Astrocyte of the cerebellum (primary cell): Measurements from ENCODE around the gene NCBP1.

Source experiments
- DNase-seq: peaks from one replicate; pipeline ENCODE4 v3.0.0-alpha.2; 2011; ENCODE audit warnings: low read depth
- H3K4me3 ChIP-seq: 2 replicates; pipeline ENCODE4 v1.5.1; 2011; ENCODE audit warnings: mild to moderate bottlenecking, low read depth, low read length, moderate library complexity
- in situ Hi-C: cut with HindIII; loops from 2 replicates; pipeline ENCODE4 v1.10.0; 2017; ENCODE audit warnings: low sequenced_read_pairs
- TF ChIP-seq, protein P1 (sequence below): IDR thresholded peaks from 2 replicates; pipeline ENCODE4 v1.5.1; 2012; ENCODE audit warnings: low read length, low read depth, moderate library complexity, mild to moderate bottlenecking; ENCODE audit errors: missing control alignments

The NCBP1 gene

DNA sequence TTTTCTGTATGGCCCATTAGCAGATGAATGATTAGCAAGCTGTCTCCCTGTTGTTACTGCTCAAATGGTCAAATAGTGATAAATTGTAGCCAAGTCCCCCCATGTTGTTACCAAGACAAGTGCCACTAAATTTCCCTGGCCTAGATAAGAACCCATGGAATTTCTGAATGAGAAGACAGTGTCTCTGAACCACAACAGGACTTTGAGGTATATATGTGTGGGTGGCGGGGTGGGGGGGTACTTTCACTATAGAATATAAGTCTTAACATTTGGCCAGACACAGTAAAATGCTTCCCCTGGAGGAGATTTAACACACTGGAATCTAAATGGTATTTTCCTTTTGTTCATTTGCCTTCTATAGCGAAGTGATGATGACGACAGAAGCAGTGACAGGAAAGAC is 34.9 kb downstream of the NCBP1 start:
- in situ Hi-C loops: no loop called here
- TF ChIP-seq, protein P1, sequence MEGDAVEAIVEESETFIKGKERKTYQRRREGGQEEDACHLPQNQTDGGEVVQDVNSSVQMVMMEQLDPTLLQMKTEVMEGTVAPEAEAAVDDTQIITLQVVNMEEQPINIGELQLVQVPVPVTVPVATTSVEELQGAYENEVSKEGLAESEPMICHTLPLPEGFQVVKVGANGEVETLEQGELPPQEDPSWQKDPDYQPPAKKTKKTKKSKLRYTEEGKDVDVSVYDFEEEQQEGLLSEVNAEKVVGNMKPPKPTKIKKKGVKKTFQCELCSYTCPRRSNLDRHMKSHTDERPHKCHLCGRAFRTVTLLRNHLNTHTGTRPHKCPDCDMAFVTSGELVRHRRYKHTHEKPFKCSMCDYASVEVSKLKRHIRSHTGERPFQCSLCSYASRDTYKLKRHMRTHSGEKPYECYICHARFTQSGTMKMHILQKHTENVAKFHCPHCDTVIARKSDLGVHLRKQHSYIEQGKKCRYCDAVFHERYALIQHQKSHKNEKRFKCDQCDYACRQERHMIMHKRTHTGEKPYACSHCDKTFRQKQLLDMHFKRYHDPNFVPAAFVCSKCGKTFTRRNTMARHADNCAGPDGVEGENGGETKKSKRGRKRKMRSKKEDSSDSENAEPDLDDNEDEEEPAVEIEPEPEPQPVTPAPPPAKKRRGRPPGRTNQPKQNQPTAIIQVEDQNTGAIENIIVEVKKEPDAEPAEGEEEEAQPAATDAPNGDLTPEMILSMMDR: no peak

DNA sequence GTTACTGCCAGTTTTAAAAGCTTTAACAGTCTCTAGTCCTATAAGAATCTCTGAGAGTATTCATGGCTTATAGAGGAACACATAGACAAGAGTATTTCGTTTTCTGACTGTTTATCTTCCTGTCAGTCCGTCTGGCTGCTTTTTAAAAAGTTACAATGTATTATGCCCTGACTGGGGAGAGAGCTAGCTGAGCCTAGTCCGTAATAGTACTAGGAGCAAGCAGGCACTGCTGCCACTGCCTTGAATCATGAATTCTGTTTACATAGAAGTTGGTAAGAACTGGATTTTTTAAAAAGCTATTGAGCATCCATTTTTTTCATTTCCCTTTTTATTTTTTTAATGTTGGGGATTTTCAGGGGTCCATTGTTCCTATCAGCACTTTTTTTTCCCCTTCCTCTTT is 37.0 kb downstream of the NCBP1 start:
- in situ Hi-C loops: no loop called here
- TF ChIP-seq, protein P1: no peak
- no peak overlapping the region for H3K4me3 ChIP-seq
- DNase-seq: no peak

More for the DNA sequence above, 34.9 kb downstream of the NCBP1 start:
- H3K4me3 ChIP-seq: no peak overlapping the region
- no peak for DNase-seq

DNA sequence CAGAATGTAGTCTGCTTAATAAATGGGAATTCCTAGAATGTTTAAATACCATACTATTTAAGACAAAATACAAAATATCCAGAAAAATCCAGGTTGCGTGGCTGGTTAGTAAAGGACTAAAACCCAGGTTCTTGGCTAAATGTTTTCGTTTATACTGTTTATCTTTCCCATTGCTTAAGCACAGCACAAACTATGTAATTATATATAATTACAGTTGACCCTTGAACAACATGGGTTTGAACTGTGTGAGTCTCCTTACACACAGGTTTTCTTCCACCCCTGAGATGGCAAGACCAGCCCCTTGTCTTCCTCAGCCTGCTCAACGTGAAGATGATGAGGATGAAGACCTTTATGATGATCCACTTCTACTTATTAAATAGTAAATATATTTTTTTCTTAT is 38.8 kb downstream of the NCBP1 start:
- no peak for DNase-seq
- in situ Hi-C loops: no loop called here
- H3K4me3 ChIP-seq: no peak overlapping the region
- TF ChIP-seq, protein P1: no peak

DNA sequence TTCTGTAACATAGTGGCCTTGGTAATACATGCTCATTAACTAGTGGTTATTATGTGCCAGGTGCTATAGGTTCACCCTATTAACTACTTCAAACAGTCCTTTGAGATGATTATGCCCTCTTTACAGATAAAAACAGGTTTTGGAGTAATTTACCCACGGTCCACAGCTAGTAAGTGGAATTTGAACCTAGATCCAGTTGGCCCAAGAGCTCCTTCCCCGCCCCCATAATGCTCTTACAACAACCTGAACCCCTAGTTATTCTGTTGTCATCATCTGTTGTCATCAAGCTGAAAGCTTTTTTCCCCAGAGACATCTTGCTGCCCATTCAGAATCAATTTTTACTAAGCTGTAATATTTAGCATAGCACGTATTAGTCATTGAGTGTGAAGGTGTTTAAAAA is 40.3 kb downstream of the NCBP1 start:
- TF ChIP-seq, protein P1: no peak
- DNase-seq: no peak
- no peak overlapping the region for H3K4me3 ChIP-seq
- in situ Hi-C loops: no loop called here

DNA sequence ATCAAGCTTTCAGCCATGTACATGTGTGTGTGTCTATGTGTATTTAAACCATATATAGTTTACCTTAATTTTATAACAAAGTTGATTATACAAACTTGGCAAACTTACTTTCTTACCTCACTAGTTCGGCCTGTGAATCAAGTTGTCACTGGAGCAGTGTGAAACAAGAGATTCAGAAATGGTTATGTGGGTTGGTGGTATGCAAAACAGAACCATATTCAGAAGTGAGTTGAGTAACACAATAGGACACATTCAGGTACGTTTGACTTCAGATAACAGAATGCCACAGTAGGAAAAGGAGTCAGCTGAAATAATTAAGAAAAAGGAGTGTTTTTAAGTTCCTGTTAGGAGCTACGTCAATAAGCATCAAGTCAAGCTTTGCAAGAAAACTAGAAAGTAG is 42.0 kb downstream of the NCBP1 start:
- in situ Hi-C loops: no loop called here

DNA sequence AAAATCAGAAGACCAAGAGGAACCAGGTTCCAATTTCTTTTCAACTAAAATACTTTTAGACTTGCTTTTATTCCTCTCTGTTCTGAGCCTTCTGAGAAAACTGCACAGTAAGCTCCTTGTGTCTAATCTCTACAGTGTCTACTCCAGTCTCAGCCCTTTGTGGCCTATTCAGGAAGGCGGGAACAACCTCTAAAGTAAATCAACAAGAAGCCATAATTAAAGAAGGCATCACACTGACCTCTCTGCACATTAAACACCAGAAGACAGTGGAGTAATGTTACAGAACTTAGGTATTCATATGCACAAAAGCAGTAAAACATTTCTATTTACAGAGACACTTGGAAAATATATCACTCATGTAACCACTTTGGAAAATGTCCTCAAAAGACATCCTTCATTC is 48.6 kb downstream of the NCBP1 start:
- TF ChIP-seq, protein P1: no peak
- DNase-seq: no peak
- H3K4me3 ChIP-seq: no peak overlapping the region
- in situ Hi-C loops: no loop called here

More for the DNA sequence above, 42.0 kb downstream of the NCBP1 start:
- TF ChIP-seq, protein P1: no peak
- H3K4me3 ChIP-seq: no peak overlapping the region
- DNase-seq: no peak

DNA sequence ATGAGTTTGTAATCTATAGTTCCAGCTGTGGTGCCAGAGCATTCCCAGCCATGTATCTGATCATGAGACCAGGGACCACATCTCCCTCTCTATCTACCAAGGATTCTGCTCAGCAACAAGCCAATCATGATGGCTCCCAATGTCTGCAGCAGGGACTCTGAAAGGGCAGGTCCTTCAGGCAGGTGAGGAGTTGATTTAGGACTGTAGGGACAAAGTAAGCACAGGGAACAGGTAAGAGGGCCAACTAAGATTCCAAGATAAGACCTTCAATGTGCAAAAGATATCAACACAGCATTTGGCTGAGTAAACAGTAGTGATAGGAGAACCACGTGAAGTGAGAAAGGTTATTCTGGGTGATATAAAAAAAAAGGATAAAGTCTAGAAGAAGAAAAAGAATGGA is 55.0 kb downstream of the NCBP1 start:
- no peak for DNase-seq
- H3K4me3 ChIP-seq: no peak overlapping the region
- in situ Hi-C loops: no loop called here
- TF ChIP-seq, protein P1: no peak
